Peyer's patch (tissue), 4 donors: ENCODE results near the gene LOXHD1. TPM values are rescaled to one million over a fixed set of nuclear protein-coding genes. Genes with fewer than 3 reads are reported as not detected.

ENCODE experiments used
- DNase-seq, 3 donors: peaks; one replicate each; pipeline ENCODE4 v3.0.0-alpha.2; 2017 to 2019
- H3K27ac ChIP-seq, 4 donors: fragments of 200-600 bp; sonication (generic); one replicate each; pipeline ENCODE4 v1.5.1; 2016 to 2019
- H3K27me3 ChIP-seq, 2 donors: fragments of 200-600 bp; sonication (generic); one replicate each; pipeline ENCODE4 v1.5.1; 2019
- H3K36me3 ChIP-seq, 3 donors: fragments of 200-600 bp; sonication (generic); one replicate each; pipeline ENCODE4 v1.5.1; 2016 to 2019
- H3K4me1 ChIP-seq, 4 donors: fragments of 200-600 bp; sonication (generic); one replicate each; pipeline ENCODE4 v1.5.1; 2016 to 2019
- H3K4me3 ChIP-seq, 4 donors: fragments of 200-600 bp; sonication (generic); 1 replicate in 3 of 4; 2 replicates in 1 of 4; pipeline ENCODE4 v1.5.1; 2016 to 2019; ENCODE audit warnings: mild to moderate bottlenecking in 1 of 4
- H3K9me3 ChIP-seq, 4 donors: fragments of 200-600 bp; sonication (generic); one replicate each; pipeline ENCODE4 v1.5.1; 2016 to 2019; ENCODE audit warnings: mild to moderate bottlenecking in 1 of 4
- CTCF ChIP-seq, 6 experiments: fragments of 450-650 bp in 4 of 6; fragments of 200-600 bp in 2 of 6; sonication (generic) in 1 of 6; IDR thresholded peaks; one replicate each; pipeline ENCODE4 v1.5.1; 2017 to 2019; ENCODE audit warnings: antibody characterized with exemption in 6 of 6, mild to moderate bottlenecking in 3 of 6, moderate library complexity in 1 of 6
- POLR2A ChIP-seq, 2 donors: fragments of 450-650 bp; IDR thresholded peaks; one replicate each; pipeline ENCODE4 v1.5.1; 2017; ENCODE audit warnings: antibody characterized with exemption in 2 of 2, mild to moderate bottlenecking in 2 of 2, moderate library complexity in 2 of 2
- total RNA-seq, 4 donors: library from RNA; depleted of rRNA; stranded (reverse); fragments of >200 nt; gene quantifications; one replicate each; pipeline ENCODE4 v1.1.0, GENCODE V29; 2016

The LOXHD1 gene
- total RNA-seq, 4 donors from 2014 or later = 0.19 to 0.83 TPM; not detected in 2

- no peak for DNase-seq
- Histone ChIP-seq H3K27ac (no peak overlapping the region), H3K4me3 (no peak overlapping the region), H3K4me1 (no peaks in the 10 kb centered on the region), H3K9me3 (no peaks in the 10 kb centered on the region), H3K36me3 (no peaks in the 10 kb centered on the region), H3K27me3 (no peaks in the 10 kb centered on the region)
- TF ChIP-seq CTCF (IDR thresholded peaks at IDR 0.05) (no peak), POLR2A (IDR thresholded peaks at IDR 0.05) (no peak)
Observed at GRCh38 chr18:46702471-46702870, 45.5 kb upstream of the LOXHD1 start.

- no peaks in the 10 kb centered on the region for H3K27me3 ChIP-seq
- no peaks in the 10 kb centered on the region for H3K9me3 ChIP-seq
- TF ChIP-seq POLR2A (IDR thresholded peaks at IDR 0.05) = no peak
- TF ChIP-seq CTCF (IDR thresholded peaks at IDR 0.05) = no peak
- no peak overlapping the region for H3K27ac ChIP-seq
- DNase-seq = no peak
- H3K4me3 ChIP-seq = no peak overlapping the region
- H3K36me3 ChIP-seq = no peaks in the 10 kb centered on the region
- H3K4me1 ChIP-seq = no peaks in the 10 kb centered on the region
Observed at GRCh38 chr18:46700066-46700824, 43.2 kb upstream of the LOXHD1 start.

GRCh38 chr18:46696702-46697101 is 39.7 kb upstream of the LOXHD1 start:
- no peak overlapping the region for H3K4me3 ChIP-seq
- TF ChIP-seq POLR2A (IDR thresholded peaks at IDR 0.05) (no peak), CTCF (IDR thresholded peaks at IDR 0.05) (no peak)
- no peaks in the 10 kb centered on the region for H3K4me1 ChIP-seq
- no peaks in the 10 kb centered on the region for H3K36me3 ChIP-seq
- no peaks in the 10 kb centered on the region for H3K27me3 ChIP-seq
- no peak for DNase-seq
- no peaks in the 10 kb centered on the region for H3K9me3 ChIP-seq
- no peak overlapping the region for H3K27ac ChIP-seq

GRCh38 chr18:46696268-46696667 is 39.2 kb upstream of the LOXHD1 start:
- DNase-seq = no peak
- TF ChIP-seq CTCF (IDR thresholded peaks at IDR 0.05) = no peak
- TF ChIP-seq POLR2A (IDR thresholded peaks at IDR 0.05) = no peak
- no peak overlapping the region for H3K27ac ChIP-seq

GRCh38 chr18:46693996-46694395 is 37.0 kb upstream of the LOXHD1 start:
- Histone ChIP-seq H3K4me1 (no peaks in the 10 kb centered on the region), H3K9me3 (no peaks in the 10 kb centered on the region), H3K4me3 (no peak overlapping the region), H3K27me3 (no peaks in the 10 kb centered on the region), H3K27ac (no peak overlapping the region), H3K36me3 (no peaks in the 10 kb centered on the region)
- no peak for DNase-seq
- no peak for TF ChIP-seq CTCF (IDR thresholded peaks at IDR 0.05)

More at GRCh38 chr18:46696268-46696667, 39.2 kb upstream of the LOXHD1 start:
- Histone ChIP-seq H3K9me3 (no peaks in the 10 kb centered on the region), H3K36me3 (no peaks in the 10 kb centered on the region), H3K4me1 (no peaks in the 10 kb centered on the region), H3K4me3 (no peak overlapping the region), H3K27me3 (no peaks in the 10 kb centered on the region)
